Skeletal muscle tissue (tissue), 4 donors: ENCODE results near the gene SMIM24. TPM values are rescaled to one million over a fixed set of nuclear protein-coding genes. Genes with fewer than 3 reads are reported as not detected.

ENCODE experiments used
- H3K27ac ChIP-seq: one replicate; pipeline ENCODE4 v1.7.0; 2013; ENCODE audit warnings: mild to moderate bottlenecking, low read depth, low read length, inconsistent platforms
- H3K27me3 ChIP-seq, 3 donors: one replicate each; pipeline ENCODE4 v1.7.0; 2013; ENCODE audit warnings: low read length in 3 of 3; ENCODE audit not compliant: control insufficient read depth in 3 of 3, insufficient read depth in 3 of 3
- H3K36me3 ChIP-seq, 3 donors: one replicate each; pipeline ENCODE4 v1.7.0; 2013; ENCODE audit warnings: low read length in 3 of 3; ENCODE audit not compliant: control insufficient read depth in 3 of 3, insufficient read depth in 3 of 3
- H3K4me1 ChIP-seq, 3 donors: one replicate each; pipeline ENCODE4 v1.7.0; 2013; ENCODE audit warnings: low read length in 3 of 3, mild to moderate bottlenecking in 3 of 3; ENCODE audit not compliant: control insufficient read depth in 3 of 3, insufficient read depth in 3 of 3
- H3K4me3 ChIP-seq, 3 donors: one replicate each; pipeline ENCODE4 v1.7.0; 2013; ENCODE audit warnings: low read length in 3 of 3
- H3K9ac ChIP-seq, 3 donors: one replicate each; pipeline ENCODE4 v1.7.0; 2013; ENCODE audit warnings: low read length in 3 of 3, mild to moderate bottlenecking in 3 of 3, moderate library complexity in 2 of 3, low read depth in 1 of 3
- H3K9me3 ChIP-seq, 3 donors: one replicate each; pipeline ENCODE4 v1.7.0; 2013; ENCODE audit warnings: low read length in 3 of 3; ENCODE audit not compliant: control insufficient read depth in 3 of 3
- total RNA-seq: library from RNA; depleted of rRNA; stranded (reverse); fragments of >200 nt; gene quantifications from one replicate; pipeline ENCODE4 v1.2.3, GENCODE V29; 2014
- donor health status: Osteomylitis.

The SMIM24 gene
- total RNA-seq, 1 donor from 2014 or later = not detected

DNA sequence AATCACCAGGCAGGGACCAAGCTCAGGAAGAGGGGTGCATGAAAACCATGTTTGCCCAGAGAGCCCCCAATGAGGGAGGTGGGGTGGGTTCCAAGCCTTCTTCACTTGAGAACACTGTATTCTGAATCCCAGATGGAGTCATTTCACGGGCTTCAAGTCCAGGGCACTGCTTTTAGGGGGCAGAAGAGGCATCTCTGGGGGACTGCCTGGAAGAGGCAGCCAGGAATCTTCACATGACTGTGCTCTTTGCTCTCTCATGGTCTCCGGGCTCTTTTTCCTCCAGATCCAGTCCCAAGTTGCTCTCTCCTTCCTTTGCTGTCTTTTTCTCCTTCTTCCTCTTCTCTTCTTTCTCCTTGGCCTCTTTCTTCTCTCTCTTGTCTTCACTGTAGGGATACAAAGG lies 5.7 kb downstream of the SMIM24 start:
- no peaks in the 10 kb centered on the region for H3K36me3 ChIP-seq
- no peak overlapping the region for H3K9ac ChIP-seq
- H3K4me1 ChIP-seq = peaks cover 3 to 8% (median 6%) of the 10 kb centered on the region in 3 donors
- H3K27ac ChIP-seq = no peak overlapping the region
- no peak overlapping the region for H3K4me3 ChIP-seq
- H3K27me3 ChIP-seq = peaks cover 23 to 34% (median 25%) of the 10 kb centered on the region in 3 donors
- H3K9me3 ChIP-seq = no peaks in the 10 kb centered on the region

GRCh38 chr19:3474010-3474409 lies 6.3 kb downstream of the SMIM24 start:
- Histone ChIP-seq H3K9me3 (no peaks in the 10 kb centered on the region), H3K9ac (no peak overlapping the region), H3K27me3 (peaks cover 21 to 30% (median 23%) of the 10 kb centered on the region in 3 donors), H3K4me3 (no peak overlapping the region), H3K36me3 (no peaks in the 10 kb centered on the region), H3K27ac (no peak overlapping the region), H3K4me1 (peaks cover 3 to 8% (median 6%) of the 10 kb centered on the region in 3 donors)

- Histone ChIP-seq H3K9me3 (no peaks in the 10 kb centered on the region), H3K36me3 (no peaks in the 10 kb centered on the region), H3K4me3 (no peak overlapping the region), H3K9ac (no peak overlapping the region), H3K27me3 (peaks cover 13 to 17% (median 17%) of the 10 kb centered on the region in 3 donors), H3K27ac (no peak overlapping the region), H3K4me1 (peaks cover 3 to 8% (median 8%) of the 10 kb centered on the region in 3 donors)
These were observed 8.2 kb downstream of the SMIM24 start for GRCh38 chr19:3471954-3472655.

DNA sequence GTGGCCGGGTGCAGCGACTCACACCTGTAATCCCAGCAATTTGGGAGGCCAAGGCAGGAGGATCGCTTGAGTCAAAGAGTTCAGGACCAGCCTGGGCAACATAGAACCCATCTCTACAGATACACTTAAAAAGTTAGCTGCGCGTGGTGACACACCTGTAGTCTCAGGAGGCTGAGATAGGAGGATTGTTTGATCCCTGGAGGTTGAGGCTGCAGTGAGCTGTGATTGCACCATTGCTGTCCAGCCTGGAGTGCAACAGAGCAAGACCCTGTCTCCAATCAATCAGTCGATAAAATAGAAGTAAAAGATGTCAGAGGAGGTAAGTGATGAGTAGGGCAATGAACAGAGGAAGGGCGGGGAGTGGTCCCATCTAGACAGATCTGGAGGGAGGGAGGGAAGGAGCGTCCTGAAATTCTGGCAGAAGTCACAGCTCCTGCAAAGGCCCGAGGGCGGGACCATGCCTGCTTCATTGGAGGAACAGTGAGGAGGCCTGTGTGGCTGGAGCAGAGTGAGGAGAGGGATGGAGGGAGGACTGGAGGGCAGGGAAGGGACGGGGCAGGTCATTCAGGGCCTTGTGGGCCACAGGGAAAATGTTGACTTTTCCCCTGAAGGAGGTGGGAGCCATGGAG lies 9.7 kb downstream of the SMIM24 start:
- H3K36me3 ChIP-seq = no peaks in the 10 kb centered on the region
- peaks cover 7 to 15% (median 8%) of the 10 kb centered on the region in 3 donors for H3K4me1 ChIP-seq
- peaks cover under 1 to 11% (median 10%) of the 10 kb centered on the region in 3 donors for H3K27me3 ChIP-seq
- H3K4me3 ChIP-seq = no peak overlapping the region
- H3K9ac ChIP-seq = no peak overlapping the region
- H3K27ac ChIP-seq = no peak overlapping the region
- H3K9me3 ChIP-seq = no peaks in the 10 kb centered on the region

DNA sequence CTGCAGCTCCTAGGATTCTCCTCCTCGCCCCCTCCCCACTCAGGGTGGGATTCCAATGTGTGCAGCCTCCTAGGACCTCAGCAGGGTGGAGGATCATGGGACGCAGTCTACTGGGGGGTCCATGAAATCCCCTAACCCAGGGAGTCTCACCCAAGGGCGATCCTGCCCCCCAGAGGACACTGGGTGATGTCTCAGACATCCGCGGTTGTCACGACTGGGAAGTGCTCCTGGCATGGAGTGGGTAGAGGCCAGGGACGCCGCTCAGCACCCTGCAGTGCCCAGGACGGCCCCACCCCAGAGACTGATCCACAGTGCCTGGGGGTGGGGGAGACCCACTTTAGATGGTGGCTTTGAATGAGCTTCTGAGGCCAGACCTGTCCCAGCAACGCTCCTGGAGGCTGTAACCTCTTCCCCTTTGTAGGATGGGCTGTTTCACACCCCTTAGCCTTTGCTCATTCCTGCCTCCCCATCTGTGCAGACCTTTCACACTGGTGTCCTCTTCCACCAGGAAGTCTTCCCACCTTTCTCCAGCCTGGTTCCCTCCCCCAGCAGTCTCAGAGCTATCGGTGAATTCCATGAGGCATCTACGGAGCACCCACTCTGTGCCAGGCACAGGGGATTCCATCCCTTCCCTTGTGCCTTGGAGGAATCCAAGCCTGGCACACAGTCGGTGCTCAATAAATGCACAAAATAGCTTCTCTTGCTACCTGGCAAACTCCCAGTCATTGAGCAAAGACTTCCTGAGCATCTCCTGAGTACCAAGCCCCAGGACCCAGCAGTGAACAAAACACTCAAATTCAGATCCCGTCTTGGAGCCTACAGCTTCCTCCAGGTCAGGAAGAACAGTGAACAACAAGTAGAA lies 10.5 kb downstream of the SMIM24 start:
- no peak overlapping the region for H3K27ac ChIP-seq

DNA sequence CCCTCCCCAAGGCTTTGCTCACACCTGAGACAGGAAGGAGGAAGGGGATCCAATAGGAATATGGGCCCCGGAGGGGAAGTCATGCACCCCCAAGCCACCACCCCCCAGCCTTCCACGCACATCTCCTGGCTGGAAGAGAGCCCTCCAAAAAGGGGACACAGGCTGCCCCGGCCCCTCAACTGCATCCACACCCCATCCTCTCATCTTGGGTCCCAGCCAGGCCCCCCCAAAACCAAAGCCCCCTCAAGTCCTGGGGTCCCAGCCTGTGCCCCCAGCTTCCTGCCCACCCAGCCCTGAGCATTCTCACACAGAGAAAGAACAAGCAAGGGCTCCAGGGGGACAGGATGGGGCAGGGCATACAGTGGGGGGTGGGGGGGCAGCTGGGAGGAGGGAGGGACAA lies 12.1 kb downstream of the SMIM24 start:
- Histone ChIP-seq H3K4me3 (no peak overlapping the region), H3K9ac (no peak overlapping the region), H3K27ac (no peak overlapping the region), H3K9me3 (no peaks in the 10 kb centered on the region), H3K4me1 (peaks cover 7 to 15% (median 11%) of the 10 kb centered on the region in 3 donors), H3K36me3 (peaks cover 0 to 1% (median 0%) of the 10 kb centered on the region in 3 donors), H3K27me3 (no peaks in the 10 kb centered on the region)

More for the DNA sequence above, 10.5 kb downstream of the SMIM24 start:
- Histone ChIP-seq H3K4me3 (no peak overlapping the region), H3K9ac (no peak overlapping the region), H3K36me3 (no peaks in the 10 kb centered on the region), H3K4me1 (peaks cover 7 to 15% (median 11%) of the 10 kb centered on the region in 3 donors), H3K9me3 (no peaks in the 10 kb centered on the region), H3K27me3 (peaks cover 0 to 7% (median 5%) of the 10 kb centered on the region in 3 donors)

DNA sequence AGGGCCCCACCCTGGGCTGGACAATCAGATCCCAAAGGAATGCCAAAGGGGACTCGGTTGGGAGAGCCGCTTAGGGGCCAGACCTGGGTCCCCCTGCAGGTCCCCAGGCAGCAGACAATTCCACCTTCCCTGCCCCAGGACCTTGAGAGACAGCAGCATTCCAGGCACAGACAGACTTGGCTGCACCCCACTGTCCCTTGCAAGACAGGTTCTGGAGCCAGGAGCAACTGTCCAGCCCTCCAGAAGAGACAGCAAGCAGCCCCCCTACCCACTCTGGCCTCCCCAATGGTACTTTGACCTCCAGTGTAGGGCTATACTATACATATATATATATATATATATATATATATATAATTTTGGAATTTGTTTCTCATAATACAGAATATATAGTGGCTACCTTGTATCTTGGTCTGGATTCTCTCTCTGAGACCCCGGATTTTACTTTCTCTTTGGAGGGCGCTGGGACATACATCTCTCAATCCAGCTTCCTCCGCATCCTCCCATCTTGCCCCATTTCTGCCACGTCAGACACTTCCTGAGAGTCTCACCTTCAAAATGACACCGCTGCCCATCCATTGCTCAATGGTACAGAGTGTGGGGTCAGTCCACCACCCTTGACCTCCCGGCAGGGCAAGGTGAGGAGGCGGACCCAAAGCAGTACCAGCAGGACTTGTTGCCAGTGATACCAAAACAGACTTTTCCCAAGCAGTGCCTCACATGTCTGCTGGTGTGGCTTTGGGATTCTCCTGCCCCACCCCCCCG lies 12.7 kb downstream of the SMIM24 start:
- H3K4me1 ChIP-seq = peaks cover 7 to 15% (median 10%) of the 10 kb centered on the region in 3 donors
- H3K36me3 ChIP-seq = peaks cover under 1 to 2% (median 1%) of the 10 kb centered on the region in 3 donors
- H3K27me3 ChIP-seq = no peaks in the 10 kb centered on the region
- H3K27ac ChIP-seq = no peak overlapping the region
- H3K9me3 ChIP-seq = no peaks in the 10 kb centered on the region
- H3K9ac ChIP-seq = no peak overlapping the region
- no peak overlapping the region for H3K4me3 ChIP-seq

DNA sequence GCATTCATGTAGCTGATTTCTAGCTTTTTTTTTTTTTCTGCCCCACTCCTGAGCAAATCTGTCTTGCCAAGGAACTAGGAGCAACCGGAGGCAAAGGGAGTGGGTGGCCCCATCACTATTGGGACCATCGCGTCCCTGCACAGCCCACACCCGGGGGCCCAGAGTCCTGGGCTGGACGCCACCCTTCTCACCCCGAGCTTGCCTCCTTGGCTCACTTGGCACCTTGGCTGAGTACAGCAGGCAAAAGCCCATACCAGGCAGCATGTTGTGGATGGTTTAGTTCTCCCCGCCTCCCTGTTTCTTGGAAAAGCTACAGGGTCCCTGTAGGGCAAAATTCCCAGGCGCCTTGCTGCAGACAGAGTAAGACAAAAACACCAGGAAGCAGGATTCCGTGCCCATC lies 13.7 kb downstream of the SMIM24 start:
- no peaks in the 10 kb centered on the region for H3K9me3 ChIP-seq
- peaks cover 2 to 9% (median 4%) of the 10 kb centered on the region in 3 donors for H3K4me1 ChIP-seq
- H3K27ac ChIP-seq = no peak overlapping the region
- peaks cover 2 to 5% (median 5%) of the 10 kb centered on the region in 3 donors for H3K36me3 ChIP-seq
- H3K4me3 ChIP-seq = no peak overlapping the region
- H3K27me3 ChIP-seq = no peaks in the 10 kb centered on the region
- no peak overlapping the region for H3K9ac ChIP-seq

DNA sequence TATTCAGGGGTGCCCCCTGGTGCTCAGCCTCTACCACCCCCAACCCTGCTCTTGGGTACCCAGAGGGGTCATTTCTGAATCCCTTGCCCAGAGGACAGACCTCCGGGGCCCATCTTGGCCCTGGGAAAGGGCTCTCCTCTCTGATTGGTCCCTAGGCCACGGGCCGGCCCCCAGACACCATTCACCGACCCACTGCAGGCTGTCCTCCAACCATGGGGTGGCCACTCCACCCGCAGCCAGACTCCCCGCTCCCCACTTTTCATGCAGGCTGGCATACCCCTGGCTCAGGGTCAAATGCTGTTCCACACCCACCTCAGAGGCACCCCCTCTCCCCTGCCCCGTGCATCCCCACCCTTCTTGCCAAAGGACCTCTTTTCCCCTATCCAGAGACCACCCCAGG lies 14.8 kb downstream of the SMIM24 start:
- peak overlapping the region in 1 of 3 donors; percentile 25 for H3K9ac ChIP-seq
- no peaks in the 10 kb centered on the region for H3K27me3 ChIP-seq
- no peaks in the 10 kb centered on the region for H3K9me3 ChIP-seq
- H3K4me3 ChIP-seq = no peak overlapping the region
- H3K4me1 ChIP-seq = peaks cover 2 to 9% (median 4%) of the 10 kb centered on the region in 3 donors
- H3K36me3 ChIP-seq = peaks cover 4 to 5% (median 5%) of the 10 kb centered on the region in 3 donors
- H3K27ac ChIP-seq = no peak overlapping the region
